Bone marrow (tissue), 2 donors: ENCODE results near the gene TM9SF4.

ENCODE experiments used
- DNase-seq, 2 donors: peaks; one replicate each; lab custom pipeline; 2025; lab: John Stamatoyannopoulos, UW

Gene TM9SF4

GRCh38 chr20:32109392-32110172 is at the start of gene TM9SF4:
Gene TM9SF4, plus strand, starts transcription at chr20:32109714. Its CDS starts 27 bp downstream, at chr20:32109741.
- peak; percentile 90 to 93 for DNase-seq

GRCh38 chr20:32062776-32063170 is 46.7 kb upstream of the TM9SF4 start:
- peak; percentile 51 to 76 for DNase-seq

- no peak for DNase-seq
Observed at GRCh38 chr20:32063695-32064094, 45.8 kb upstream of the TM9SF4 start.

GRCh38 chr20:32064667-32065066 is 44.8 kb upstream of the TM9SF4 start:
- DNase-seq, result no peak

- no peak for DNase-seq
Observed at GRCh38 chr20:32067234-32067821, 42.2 kb upstream of the TM9SF4 start.

GRCh38 chr20:32068174-32068573 is 41.3 kb upstream of the TM9SF4 start:
- DNase-seq, result no peak

GRCh38 chr20:32069711-32070110 is 39.8 kb upstream of the TM9SF4 start:
- no peak for DNase-seq

- DNase-seq, result no peak
Observed at GRCh38 chr20:32070282-32070681, 39.2 kb upstream of the TM9SF4 start.

GRCh38 chr20:32070690-32071213 is 38.8 kb upstream of the TM9SF4 start:
- no peak for DNase-seq

- no peak for DNase-seq
Observed at GRCh38 chr20:32071395-32072167, 37.9 kb upstream of the TM9SF4 start.

GRCh38 chr20:32072168-32072750 is 37.3 kb upstream of the TM9SF4 start:
- DNase-seq, result no peak

- no peak for DNase-seq
Observed at GRCh38 chr20:32075534-32075933, 34.0 kb upstream of the TM9SF4 start.

- DNase-seq, result peak in 1 of 2 donors; percentile 74
Observed at GRCh38 chr20:32077190-32077589, 32.3 kb upstream of the TM9SF4 start.

GRCh38 chr20:32078322-32078721 is 31.2 kb upstream of the TM9SF4 start:
- no peak for DNase-seq

GRCh38 chr20:32078791-32079190 is 30.7 kb upstream of the TM9SF4 start:
- DNase-seq, result no peak

- DNase-seq, result no peak
Observed at GRCh38 chr20:32079655-32080109, 29.8 kb upstream of the TM9SF4 start.

GRCh38 chr20:32080783-32081182 is 28.7 kb upstream of the TM9SF4 start:
- DNase-seq, result no peak

- no peak for DNase-seq
Observed at GRCh38 chr20:32083469-32083868, 26.0 kb upstream of the TM9SF4 start.

GRCh38 chr20:32087070-32087469 is 22.4 kb upstream of the TM9SF4 start:
- DNase-seq, result no peak

GRCh38 chr20:32088759-32089158 is 20.8 kb upstream of the TM9SF4 start:
- DNase-seq, result no peak

- no peak for DNase-seq
Observed at GRCh38 chr20:32089637-32090362, 19.7 kb upstream of the TM9SF4 start.
